Panc1 (cell line): ENCODE data around the gene PRPS1L1. TPM values are rescaled to one million over a fixed set of nuclear protein-coding genes. Genes with fewer than 3 reads are reported as not detected.

Experiments
- ATAC-seq: fragments of 200-7000 bp; cut with Tn5 transposase; 2 replicates; pipeline ENCODE4 v1.9.1; 2020; ENCODE audit warnings: mild to moderate bottlenecking, moderate library complexity
- BruUV-seq: library from RNA; stranded (reverse); fragments of 400-500 nt; replicated peaks from 2 replicates; lab custom pipeline; 2021; lab: Mats Ljungman, UMichigan
- CTCF ChIA-PET: fragments of 300-600 bp; sonication (Branson Sonifier 250); formaldehyde crosslinking; loops from one replicate; lab custom pipeline; 2022; ENCODE audit warnings: antibody characterized with exemption; lab: Charles Lee
- POLR2A ChIA-PET: fragments of 300-600 bp; sonication (Branson Sonifier 250); formaldehyde crosslinking; loops from one replicate; lab custom pipeline; 2022; ENCODE audit warnings: antibody characterized with exemption; lab: Charles Lee
- DNase-seq: peaks from one replicate; pipeline ENCODE4 v3.0.0-alpha.2; 2010; ENCODE audit warnings: low read depth, low spot score
- H3K27ac ChIP-seq: 2 replicates; pipeline ENCODE4 v1.5.1; 2011; ENCODE audit warnings: mild to moderate bottlenecking, low read length, inconsistent platforms
- H3K27me3 ChIP-seq: fragments of 200-500 bp; sonication (Bioruptor generic); 2 replicates; pipeline ENCODE4 v1.6.0; 2014; ENCODE audit warnings: low read length, inconsistent platforms; ENCODE audit not compliant: control insufficient read depth, insufficient read depth
- H3K36me3 ChIP-seq: fragments of 200-500 bp; sonication (Bioruptor generic); 2 replicates; pipeline ENCODE4 v1.5.1; 2014; ENCODE audit warnings: inconsistent platforms, mild to moderate bottlenecking, low read length, moderate library complexity; ENCODE audit not compliant: control insufficient read depth, insufficient read depth
- H3K4me1 ChIP-seq: 2 replicates; pipeline ENCODE4 v1.5.1; 2011; ENCODE audit warnings: inconsistent platforms, mild to moderate bottlenecking, low read length, moderate library complexity; ENCODE audit not compliant: control insufficient read depth, insufficient read depth
- H3K4me3 ChIP-seq, 2 experiments: 2 replicates each; pipeline ENCODE4 v1.5.1; 2011 to 2012; ENCODE audit warnings: low read depth in 2 of 2, low read length in 2 of 2, mild to moderate bottlenecking in 2 of 2, inconsistent platforms in 1 of 2, moderate library complexity in 1 of 2
- H3K9me3 ChIP-seq: fragments of 200-500 bp; sonication (Bioruptor generic); 2 replicates; pipeline ENCODE4 v1.5.1; 2014; ENCODE audit warnings: low read depth, mild to moderate bottlenecking, inconsistent platforms, low read length, moderate library complexity; ENCODE audit not compliant: control insufficient read depth, insufficient read depth
- CTCF ChIP-seq: fragments of 450-650 bp; IDR thresholded peaks from 2 replicates; pipeline ENCODE4 v1.5.1; 2017; ENCODE audit warnings: mild to moderate bottlenecking
- POLR2AphosphoS5 ChIP-seq: IDR thresholded peaks from 2 replicates; pipeline ENCODE4 v1.6.1; 2012; ENCODE audit warnings: mild to moderate bottlenecking, low read depth, low read length, moderate library complexity
- SIN3A ChIP-seq: IDR thresholded peaks from 2 replicates; pipeline ENCODE4 v1.6.1; 2012; ENCODE audit warnings: low read depth, mild to moderate bottlenecking, low read length, moderate library complexity, borderline replicate concordance; ENCODE audit not compliant: insufficient read depth
- TCF7L2 ChIP-seq: IDR thresholded peaks from 2 replicates; pipeline ENCODE4 v1.6.1; 2011; ENCODE audit warnings: mild to moderate bottlenecking, low read depth, low read length, inconsistent platforms
- in situ Hi-C: cut with HindIII; loops from 2 replicates; pipeline ENCODE4 v1.10.0; 2016; ENCODE audit warnings: low sequenced_read_pairs, low pct_unique_long_range_greater_than_20kb
- intact Hi-C: fragments of 100-400 bp; cut with micrococcal nuclease; formaldehyde crosslinking; loops from one replicate; pipeline ENCODE4 v1.10.0; 2022; ENCODE audit not compliant: unreplicated experiment
- total RNA-seq: library from RNA; stranded (reverse); gene quantifications from one replicate; pipeline ENCODE4 v1.2.1, GENCODE V29; 2021; ENCODE audit not compliant: unreplicated experiment
- TF ChIP-seq, protein P1 (sequence below), 2 experiments: IDR thresholded peaks; 2 replicates each; pipeline ENCODE4 v1.6.1; 2011 to 2012; ENCODE audit warnings: low read depth in 2 of 2, control low read depth in 1 of 2, low read length in 1 of 2, mild to moderate bottlenecking in 1 of 2, moderate library complexity in 1 of 2; ENCODE audit not compliant: insufficient read depth in 1 of 2

Gene PRPS1L1
- total RNA-seq, 1 experiment from 2014 or later: not detected

- H3K9me3 ChIP-seq: no peaks in the 10 kb centered on the region
- TF ChIP-seq CTCF (no peak), SIN3A (no peak), TCF7L2 (no peak), POLR2AphosphoS5 (no peak)
- TF ChIP-seq, protein P1, sequence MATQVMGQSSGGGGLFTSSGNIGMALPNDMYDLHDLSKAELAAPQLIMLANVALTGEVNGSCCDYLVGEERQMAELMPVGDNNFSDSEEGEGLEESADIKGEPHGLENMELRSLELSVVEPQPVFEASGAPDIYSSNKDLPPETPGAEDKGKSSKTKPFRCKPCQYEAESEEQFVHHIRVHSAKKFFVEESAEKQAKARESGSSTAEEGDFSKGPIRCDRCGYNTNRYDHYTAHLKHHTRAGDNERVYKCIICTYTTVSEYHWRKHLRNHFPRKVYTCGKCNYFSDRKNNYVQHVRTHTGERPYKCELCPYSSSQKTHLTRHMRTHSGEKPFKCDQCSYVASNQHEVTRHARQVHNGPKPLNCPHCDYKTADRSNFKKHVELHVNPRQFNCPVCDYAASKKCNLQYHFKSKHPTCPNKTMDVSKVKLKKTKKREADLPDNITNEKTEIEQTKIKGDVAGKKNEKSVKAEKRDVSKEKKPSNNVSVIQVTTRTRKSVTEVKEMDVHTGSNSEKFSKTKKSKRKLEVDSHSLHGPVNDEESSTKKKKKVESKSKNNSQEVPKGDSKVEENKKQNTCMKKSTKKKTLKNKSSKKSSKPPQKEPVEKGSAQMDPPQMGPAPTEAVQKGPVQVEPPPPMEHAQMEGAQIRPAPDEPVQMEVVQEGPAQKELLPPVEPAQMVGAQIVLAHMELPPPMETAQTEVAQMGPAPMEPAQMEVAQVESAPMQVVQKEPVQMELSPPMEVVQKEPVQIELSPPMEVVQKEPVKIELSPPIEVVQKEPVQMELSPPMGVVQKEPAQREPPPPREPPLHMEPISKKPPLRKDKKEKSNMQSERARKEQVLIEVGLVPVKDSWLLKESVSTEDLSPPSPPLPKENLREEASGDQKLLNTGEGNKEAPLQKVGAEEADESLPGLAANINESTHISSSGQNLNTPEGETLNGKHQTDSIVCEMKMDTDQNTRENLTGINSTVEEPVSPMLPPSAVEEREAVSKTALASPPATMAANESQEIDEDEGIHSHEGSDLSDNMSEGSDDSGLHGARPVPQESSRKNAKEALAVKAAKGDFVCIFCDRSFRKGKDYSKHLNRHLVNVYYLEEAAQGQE (IDR thresholded peaks at IDR 0.05; ENCODE audit: insufficient read depth in 1 of 2, low read depth in 2 of 2, low read length in 1 of 2): no peak
- ChIA-PET CTCF (no interaction called here), POLR2A (no interaction called here)
- H3K4me1 ChIP-seq: no peaks in the 10 kb centered on the region
- intact Hi-C loops (no loop called here), in situ Hi-C loops (no loop called here)
- H3K27me3 ChIP-seq: no peaks in the 10 kb centered on the region
- no peak overlapping the region for H3K27ac ChIP-seq
- no TSS peak for BruUV-seq
- no peak overlapping the region for H3K4me3 ChIP-seq
- H3K36me3 ChIP-seq: no peaks in the 10 kb centered on the region
- no peak for DNase-seq
- no peak for ATAC-seq
Measured at GRCh38 chr7:18020138-18020715, 7.4 kb downstream of the PRPS1L1 start.

DNA sequence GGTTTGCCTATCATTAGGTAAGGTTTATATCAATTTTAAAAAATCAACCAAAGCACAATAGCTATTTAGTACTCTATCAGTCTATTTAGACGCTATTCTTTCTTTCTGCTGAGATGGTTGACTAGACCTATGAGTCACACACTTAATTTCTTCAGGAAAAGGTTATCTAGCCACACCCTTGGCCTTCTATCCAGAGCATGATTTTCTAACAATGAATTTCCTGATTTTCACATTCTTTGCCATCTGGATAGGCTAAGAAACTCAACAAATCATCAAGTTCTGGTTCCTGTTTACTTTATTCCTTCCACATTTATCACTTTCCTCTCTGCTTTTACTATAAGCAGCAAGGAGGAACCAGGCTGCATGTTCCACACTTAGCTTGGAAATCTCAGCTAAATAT is 8.1 kb downstream of the PRPS1L1 start:
- ChIA-PET POLR2A (interaction anchor here (0.6 kb wide), 1 partner anchor 24 kb away, joined by 6 read pairs; no protein-coding TSS in a partner anchor), CTCF (no interaction called here)
- H3K27ac ChIP-seq: no peak overlapping the region
- intact Hi-C loops: no loop called here
- H3K36me3 ChIP-seq: no peaks in the 10 kb centered on the region
- no peaks in the 10 kb centered on the region for H3K9me3 ChIP-seq
- H3K4me1 ChIP-seq: no peaks in the 10 kb centered on the region
- no peaks in the 10 kb centered on the region for H3K27me3 ChIP-seq
- no peak for TF ChIP-seq CTCF
- TF ChIP-seq TCF7L2: no peak
- TF ChIP-seq, protein P1 (IDR thresholded peaks at IDR 0.05; ENCODE audit: insufficient read depth in 1 of 2, low read depth in 2 of 2, low read length in 1 of 2): no peak
- no peak for TF ChIP-seq POLR2AphosphoS5
- no peak for TF ChIP-seq SIN3A
- no peak for DNase-seq
- no TSS peak for BruUV-seq
- H3K4me3 ChIP-seq: no peak overlapping the region
- in situ Hi-C loops: no loop called here
- no peak for ATAC-seq
